Measurements from ENCODE around the gene MCF2L.

DNA sequence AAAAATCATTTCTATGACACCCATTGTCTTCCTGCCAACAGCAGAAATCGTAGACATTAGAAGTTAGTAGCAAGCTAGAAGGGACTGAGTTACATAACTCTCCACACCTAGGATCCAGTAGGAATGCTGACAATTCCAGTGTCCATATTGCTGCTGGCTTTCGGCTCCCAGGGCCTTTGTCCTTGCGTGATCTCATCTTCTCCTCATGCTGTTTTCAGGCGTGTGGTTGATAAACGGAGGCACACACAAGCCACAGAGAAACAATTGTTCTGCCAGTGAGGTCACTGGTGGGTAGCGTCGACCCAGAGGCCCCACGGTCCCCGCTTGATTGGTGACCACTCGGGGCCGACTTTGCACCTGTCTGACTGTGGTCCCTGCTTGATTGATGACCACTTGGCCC lies 104.9 kb downstream of the MCF2L start:
- no peak for TF ChIP-seq POLR2A (IDR thresholded peaks at IDR 0.05)
- TF ChIP-seq, protein P1, sequence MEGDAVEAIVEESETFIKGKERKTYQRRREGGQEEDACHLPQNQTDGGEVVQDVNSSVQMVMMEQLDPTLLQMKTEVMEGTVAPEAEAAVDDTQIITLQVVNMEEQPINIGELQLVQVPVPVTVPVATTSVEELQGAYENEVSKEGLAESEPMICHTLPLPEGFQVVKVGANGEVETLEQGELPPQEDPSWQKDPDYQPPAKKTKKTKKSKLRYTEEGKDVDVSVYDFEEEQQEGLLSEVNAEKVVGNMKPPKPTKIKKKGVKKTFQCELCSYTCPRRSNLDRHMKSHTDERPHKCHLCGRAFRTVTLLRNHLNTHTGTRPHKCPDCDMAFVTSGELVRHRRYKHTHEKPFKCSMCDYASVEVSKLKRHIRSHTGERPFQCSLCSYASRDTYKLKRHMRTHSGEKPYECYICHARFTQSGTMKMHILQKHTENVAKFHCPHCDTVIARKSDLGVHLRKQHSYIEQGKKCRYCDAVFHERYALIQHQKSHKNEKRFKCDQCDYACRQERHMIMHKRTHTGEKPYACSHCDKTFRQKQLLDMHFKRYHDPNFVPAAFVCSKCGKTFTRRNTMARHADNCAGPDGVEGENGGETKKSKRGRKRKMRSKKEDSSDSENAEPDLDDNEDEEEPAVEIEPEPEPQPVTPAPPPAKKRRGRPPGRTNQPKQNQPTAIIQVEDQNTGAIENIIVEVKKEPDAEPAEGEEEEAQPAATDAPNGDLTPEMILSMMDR (IDR thresholded peaks at IDR 0.05): no peak
